Activated T-cell treated with anti-CD3 and anti-CD28 coated beads, Interleukin-2, amount 50 U/mL, for 72 hours (primary cell): ENCODE results near the gene NSUN6. TPM values are rescaled to one million over a fixed set of nuclear protein-coding genes. Genes with fewer than 3 reads are reported as not detected.
A peak's percentile ranks its signal among the peaks of the same experiment; 100 is the strongest.
"Not testable (repeated sequence)": the region's sequence is repeated elsewhere in the genome, so short reads cannot be mapped to it uniquely, and the experiment has no call there.

Experiments
- ATAC-seq, 2 donors: fragments of 150-1000 bp; cut with Tn5 transposase; replicated peaks in 1 of 2; 2 replicates each; pipeline ENCODE4 v1.10.0; 2021; ENCODE audit warnings: moderate library complexity in 2 of 2, mild to moderate bottlenecking in 1 of 2
- DNase-seq, 2 donors: peaks; one replicate each; pipeline ENCODE4 v3.0.0; 2021 to 2022; ENCODE audit warnings: mixed read lengths in 1 of 2
- H3K27ac Mint-ChIP-seq: one replicate; pipeline ENCODE4 v1.8.0; 2022; ENCODE audit warnings: mild to moderate bottlenecking, moderate library complexity, mixed read lengths
- H3K27me3 Mint-ChIP-seq: one replicate; pipeline ENCODE4 v1.8.0; 2022; ENCODE audit warnings: low read depth, mixed read lengths
- H3K36me3 Mint-ChIP-seq, 2 donors: one replicate each; pipeline ENCODE4 v1.8.0; 2022; ENCODE audit warnings: mixed read lengths in 2 of 2, mild to moderate bottlenecking in 1 of 2; ENCODE audit not compliant: insufficient read depth in 2 of 2
- H3K4me1 Mint-ChIP-seq: one replicate; pipeline ENCODE4 v1.8.0; 2022; ENCODE audit warnings: low read depth, mixed read lengths
- H3K4me3 Mint-ChIP-seq, 2 donors: one replicate each; pipeline ENCODE4 v1.8.0; 2022; ENCODE audit warnings: mild to moderate bottlenecking in 2 of 2, mixed read lengths in 2 of 2, moderate library complexity in 2 of 2
- H3K9me3 Mint-ChIP-seq, 2 donors: one replicate each; pipeline ENCODE4 v1.8.0; 2022; ENCODE audit warnings: mixed read lengths in 2 of 2
- total RNA-seq, 2 donors: library from RNA; stranded (reverse); gene quantifications; one replicate each; pipeline ENCODE4 v1.2.3, GENCODE V29; 2022

The NSUN6 gene
- total RNA-seq, 2 donors from 2014 or later, result 22.4 to 23.8 TPM

DNA sequence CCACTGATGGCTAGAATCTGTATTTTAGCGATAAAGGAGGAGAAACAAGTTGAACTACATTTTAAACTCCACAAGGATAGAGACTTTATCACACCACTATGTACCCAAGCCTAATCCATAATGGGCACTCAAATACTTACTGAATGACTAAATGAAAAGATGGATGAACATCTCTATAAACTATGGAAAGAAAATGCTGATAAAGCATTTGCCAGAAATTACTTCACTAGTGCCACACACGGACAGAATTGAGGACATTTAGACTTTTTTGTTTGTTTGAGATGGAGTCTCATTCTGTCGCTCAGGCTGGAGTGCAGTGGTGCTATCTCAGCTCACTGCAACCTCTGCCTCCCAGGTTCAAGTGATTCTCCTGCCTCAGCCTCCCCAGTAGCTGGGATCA is 1.7 kb upstream of the NSUN6 start:
- peaks cover 0 to 3% of the 10 kb centered on the region in 2 donors for H3K36me3 Mint-ChIP-seq
- no peaks in the 10 kb centered on the region for H3K27me3 Mint-ChIP-seq
- H3K4me1 Mint-ChIP-seq, result peaks cover 38% of the 10 kb centered on the region
- ATAC-seq (no peak), DNase-seq (no peak)
- no peaks in the 10 kb centered on the region for H3K9me3 Mint-ChIP-seq
- no peak overlapping the region for H3K27ac Mint-ChIP-seq
- no peak overlapping the region for H3K4me3 Mint-ChIP-seq

DNA sequence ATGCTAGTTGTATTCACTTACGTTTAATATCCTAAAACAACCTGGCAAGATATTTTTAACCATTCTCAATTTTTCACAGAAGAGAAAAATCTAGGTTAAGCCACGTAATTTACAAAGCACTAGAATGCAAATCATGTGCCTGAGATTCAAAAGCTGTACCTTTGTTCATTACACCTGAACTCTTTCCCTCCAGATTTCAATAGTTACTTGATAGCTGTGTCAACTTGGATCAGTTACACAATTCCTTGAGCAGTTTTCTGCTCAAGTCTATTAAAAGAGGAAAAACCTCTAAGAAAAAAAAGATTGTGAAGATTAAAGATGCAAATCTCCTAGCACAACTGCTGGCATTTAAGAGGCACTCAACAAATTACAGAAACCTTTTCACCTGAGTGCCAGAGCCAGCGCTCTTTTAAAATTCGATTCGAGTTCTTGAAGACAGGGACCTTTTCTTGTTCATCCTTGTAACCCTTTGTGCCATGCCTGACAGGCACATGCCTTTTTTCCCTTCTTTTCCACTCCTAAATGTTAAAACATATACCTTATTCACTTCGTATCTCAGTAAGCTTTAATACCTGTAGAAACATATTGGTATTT is 886 bp downstream of the NSUN6 start:
- H3K9me3 Mint-ChIP-seq, result no peaks in the 10 kb centered on the region
- peak overlapping the region; percentile 81 to 99 for H3K4me3 Mint-ChIP-seq
- H3K27ac Mint-ChIP-seq, result peak overlapping the region; percentile 98
- DNase-seq (no peak), ATAC-seq (no peak)
- H3K27me3 Mint-ChIP-seq, result no peaks in the 10 kb centered on the region
- peaks cover 40% of the 10 kb centered on the region for H3K4me1 Mint-ChIP-seq
- H3K36me3 Mint-ChIP-seq, result peaks cover 0 to 3% of the 10 kb centered on the region in 2 donors

DNA sequence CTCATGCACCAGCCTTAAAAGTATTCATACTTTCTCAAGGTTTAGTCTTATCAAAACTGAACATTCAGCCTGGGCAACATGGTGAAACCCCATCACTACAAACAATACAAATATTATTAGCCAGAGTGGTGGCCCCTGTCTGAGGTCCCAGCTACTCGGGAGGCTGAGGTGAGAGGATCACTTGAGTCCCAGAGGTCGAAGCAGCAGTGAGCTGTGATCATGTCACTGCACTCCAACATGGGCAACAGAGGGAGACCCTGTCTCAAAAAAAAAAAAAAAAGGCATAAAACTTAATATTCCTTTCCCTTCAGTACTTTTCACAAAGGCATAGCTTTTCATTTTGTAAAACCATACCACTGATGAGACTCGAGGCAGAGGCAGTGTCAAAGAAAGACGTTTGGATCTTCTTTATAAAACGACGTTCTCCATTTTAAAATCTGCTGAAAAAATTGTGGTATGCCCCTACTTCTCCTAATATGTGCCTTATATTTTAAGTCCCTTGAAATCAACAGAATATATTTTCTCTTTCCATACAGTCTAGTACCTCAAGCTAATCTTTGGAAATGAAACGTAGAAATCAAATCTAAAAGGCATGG is 1.9 kb downstream of the NSUN6 start:
- H3K9me3 Mint-ChIP-seq, result no peaks in the 10 kb centered on the region
- peaks cover 0 to 3% of the 10 kb centered on the region in 2 donors for H3K36me3 Mint-ChIP-seq
- peak overlapping the region; percentile 98 for H3K27ac Mint-ChIP-seq
- DNase-seq (no peak), ATAC-seq (no peak)
- H3K27me3 Mint-ChIP-seq, result no peaks in the 10 kb centered on the region
- H3K4me1 Mint-ChIP-seq, result peaks cover 40% of the 10 kb centered on the region
- H3K4me3 Mint-ChIP-seq, result peak overlapping the region; percentile 81 to 99

DNA sequence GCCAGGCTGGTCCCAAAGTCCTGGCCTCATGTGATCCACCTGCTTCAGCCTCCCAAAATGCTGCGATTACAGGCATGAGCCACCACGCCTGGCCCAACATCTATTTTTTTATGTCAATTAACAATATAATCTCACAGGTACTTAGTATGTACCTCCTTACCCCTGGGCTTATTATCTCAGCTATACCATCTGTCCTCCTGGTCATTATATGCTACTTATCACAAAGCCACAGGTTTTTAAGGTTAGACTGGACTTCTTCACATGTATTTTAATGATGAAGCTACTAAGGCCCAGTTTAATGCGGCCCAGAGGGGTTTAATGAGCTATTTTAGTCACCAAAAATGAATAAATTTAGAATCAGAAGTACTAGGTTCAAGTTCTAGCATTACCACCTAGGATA is 3.4 kb downstream of the NSUN6 start:
- Mint-ChIP-seq H3K4me3 (peak overlapping the region; percentile 37 to 75), H3K9me3 (no peaks in the 10 kb centered on the region), H3K36me3 (peaks cover 3 to 11% of the 10 kb centered on the region in 2 donors), H3K27ac (peak overlapping the region; percentile 68), H3K27me3 (no peaks in the 10 kb centered on the region), H3K4me1 (peaks cover 51% of the 10 kb centered on the region)
- DNase-seq (no peak), ATAC-seq (no peak)

DNA sequence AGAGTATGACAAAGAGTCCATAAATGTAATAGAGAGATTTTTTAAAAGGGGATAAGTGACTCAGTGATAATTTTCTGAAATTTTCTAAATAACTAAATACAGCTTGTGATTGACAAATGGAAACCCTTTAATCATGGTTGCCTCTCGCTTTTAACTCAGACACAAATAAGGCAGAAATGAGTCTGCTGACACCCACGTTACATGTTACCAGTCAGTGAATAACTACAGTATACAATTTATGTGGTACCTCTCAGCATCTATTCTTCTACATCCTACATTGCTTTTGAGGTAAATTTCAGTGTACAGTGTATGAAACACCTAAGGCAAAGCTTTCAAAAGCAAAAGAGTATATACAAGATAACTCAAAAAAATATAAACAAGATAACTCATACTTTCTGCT is 4.2 kb downstream of the NSUN6 start:
- peak overlapping the region in 1 of 2 donors; percentile 44 for H3K4me3 Mint-ChIP-seq
- no peak for ATAC-seq
- no peak overlapping the region for H3K27ac Mint-ChIP-seq

DNA sequence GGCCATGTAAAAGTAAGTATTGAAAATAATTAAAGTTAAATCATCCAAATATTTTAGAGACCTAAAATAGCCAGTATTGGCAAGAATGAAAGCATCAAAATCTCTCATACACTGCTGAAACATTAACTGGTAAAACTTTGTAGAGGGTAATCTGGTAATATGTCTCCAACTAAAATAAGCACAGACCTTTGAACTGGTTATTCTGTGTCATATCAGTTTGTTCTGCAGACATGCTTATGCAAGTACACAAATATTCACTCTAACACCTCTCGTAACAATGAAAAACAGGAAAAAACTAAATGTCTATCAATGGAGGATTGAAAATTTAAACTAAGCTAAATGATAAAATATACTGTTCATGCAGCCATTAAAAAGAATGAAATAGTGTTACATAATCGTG is 11.7 kb downstream of the NSUN6 start:
- not testable (repeated sequence) for DNase-seq, H3K9me3 Mint-ChIP-seq
- H3K36me3 Mint-ChIP-seq, result peaks cover 1 to 11% of the 10 kb centered on the region in 2 donors

More for the DNA sequence above, 4.2 kb downstream of the NSUN6 start:
- Mint-ChIP-seq H3K4me1 (peaks cover 44% of the 10 kb centered on the region), H3K27me3 (no peaks in the 10 kb centered on the region), H3K36me3 (peaks cover 3 to 11% of the 10 kb centered on the region in 2 donors), H3K9me3 (no peaks in the 10 kb centered on the region)
- no peak for DNase-seq

DNA sequence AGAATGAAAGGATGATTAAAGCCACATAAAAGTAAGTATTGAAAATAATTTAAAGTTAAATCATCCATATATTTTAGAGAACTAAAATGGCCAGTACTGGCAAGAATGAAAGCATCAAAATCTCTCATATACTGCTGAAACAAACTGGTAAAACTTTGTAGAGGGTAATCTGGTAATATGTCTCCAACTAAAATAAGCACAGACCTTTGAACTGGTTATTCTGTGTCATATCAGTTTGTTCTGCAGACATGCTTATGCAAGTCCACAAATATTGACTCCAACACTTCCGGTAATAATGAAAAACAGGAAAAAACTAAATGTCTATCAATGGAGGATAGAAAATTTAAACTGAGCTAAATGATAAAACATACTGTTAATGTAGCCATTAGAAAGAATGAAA is 14.0 kb downstream of the NSUN6 start:
- not testable (repeated sequence) for DNase-seq, ATAC-seq, H3K27me3 Mint-ChIP-seq, H3K9me3 Mint-ChIP-seq, H3K36me3 Mint-ChIP-seq, H3K4me1 Mint-ChIP-seq, H3K4me3 Mint-ChIP-seq, H3K27ac Mint-ChIP-seq

More for the DNA sequence above, 11.7 kb downstream of the NSUN6 start:
- H3K27ac Mint-ChIP-seq, H3K4me3 Mint-ChIP-seq, H3K27me3 Mint-ChIP-seq, ATAC-seq: not testable (repeated sequence)
- H3K4me1 Mint-ChIP-seq, result peaks cover 11% of the 10 kb centered on the region

DNA sequence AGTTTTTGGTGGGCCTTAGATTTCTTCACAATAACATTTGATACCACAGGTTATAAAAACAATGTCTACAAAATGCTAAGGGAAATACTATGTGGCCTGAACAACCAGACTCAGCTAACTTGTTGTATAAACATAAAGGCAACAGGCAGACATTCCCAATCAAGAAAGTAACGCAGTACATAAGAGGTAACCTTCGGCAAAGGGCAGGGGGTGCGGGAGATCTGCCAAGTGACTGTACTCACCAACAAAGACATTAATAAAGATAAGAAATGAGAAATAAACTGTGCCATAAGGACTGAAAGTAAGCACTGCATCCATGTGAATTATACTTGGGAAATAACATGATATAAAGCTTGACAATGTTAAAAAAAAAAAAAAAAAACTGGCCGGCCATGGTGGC is 15.4 kb downstream of the NSUN6 start:
- Mint-ChIP-seq H3K36me3 (peaks cover 3 to 8% of the 10 kb centered on the region in 2 donors), H3K27ac (no peak overlapping the region), H3K4me3 (no peak overlapping the region), H3K27me3 (no peaks in the 10 kb centered on the region), H3K9me3 (no peaks in the 10 kb centered on the region), H3K4me1 (no peaks in the 10 kb centered on the region)
- no peak for DNase-seq
- ATAC-seq, result no peak

DNA sequence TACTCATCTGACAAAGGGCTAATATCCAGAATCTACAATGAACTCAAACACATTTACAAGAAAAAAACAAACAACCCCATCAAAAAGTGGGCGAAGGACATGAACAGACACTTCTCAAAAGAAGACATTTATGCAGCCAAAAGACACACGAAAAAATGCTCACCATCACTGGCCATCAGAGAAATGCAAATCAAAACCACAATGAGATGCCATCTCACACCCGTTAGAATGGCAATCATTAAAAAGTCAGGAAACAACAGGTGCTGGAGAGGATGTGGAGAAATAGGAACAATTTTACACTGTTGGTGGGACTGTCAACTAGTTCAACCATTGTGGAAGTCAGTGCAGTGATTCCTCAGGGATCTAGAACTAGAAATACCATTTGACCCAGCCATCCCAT is 18.9 kb downstream of the NSUN6 start:
- H3K36me3 Mint-ChIP-seq, result peaks cover 5 to 14% of the 10 kb centered on the region in 2 donors
- H3K27me3 Mint-ChIP-seq, H3K4me1 Mint-ChIP-seq, H3K4me3 Mint-ChIP-seq, H3K9me3 Mint-ChIP-seq, ATAC-seq, H3K27ac Mint-ChIP-seq, DNase-seq: not testable (repeated sequence)

DNA sequence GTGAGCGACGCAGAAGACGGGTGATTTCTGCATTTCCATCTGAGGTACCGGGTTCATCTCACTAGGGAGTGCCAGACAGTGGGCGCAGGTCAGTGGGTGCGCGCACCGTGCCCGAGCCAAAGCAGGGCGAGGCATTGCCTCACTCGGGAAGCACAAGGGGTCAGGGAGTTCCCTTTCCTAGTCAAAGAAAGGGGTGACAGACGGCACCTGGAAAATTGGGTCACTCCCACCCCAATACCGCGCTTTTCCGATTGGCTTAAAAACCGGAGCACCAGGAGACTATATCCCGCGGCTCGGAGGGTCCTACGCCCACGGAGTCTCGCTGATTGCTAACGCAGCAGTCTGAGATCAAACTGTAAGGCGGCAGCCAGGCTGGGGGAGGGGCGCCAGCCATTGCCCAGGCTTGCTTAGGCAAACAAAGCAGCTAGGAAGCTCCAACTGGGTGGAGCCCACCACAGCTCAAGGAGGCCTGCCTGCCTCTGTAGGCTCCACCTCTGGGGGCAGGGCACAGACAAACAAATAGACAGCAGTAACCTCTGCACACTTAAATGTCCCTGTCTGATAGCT is 23.9 kb downstream of the NSUN6 start:
- ATAC-seq, H3K9me3 Mint-ChIP-seq, H3K27me3 Mint-ChIP-seq: not testable (repeated sequence)
- peak; percentile 65 to 77 for DNase-seq
- peak overlapping the region; percentile 86 for H3K27ac Mint-ChIP-seq
- peaks cover 4 to 15% of the 10 kb centered on the region in 2 donors for H3K36me3 Mint-ChIP-seq
- H3K4me1 Mint-ChIP-seq, result peaks cover 18% of the 10 kb centered on the region
- H3K4me3 Mint-ChIP-seq, result peak overlapping the region; percentile 83 to 85

DNA sequence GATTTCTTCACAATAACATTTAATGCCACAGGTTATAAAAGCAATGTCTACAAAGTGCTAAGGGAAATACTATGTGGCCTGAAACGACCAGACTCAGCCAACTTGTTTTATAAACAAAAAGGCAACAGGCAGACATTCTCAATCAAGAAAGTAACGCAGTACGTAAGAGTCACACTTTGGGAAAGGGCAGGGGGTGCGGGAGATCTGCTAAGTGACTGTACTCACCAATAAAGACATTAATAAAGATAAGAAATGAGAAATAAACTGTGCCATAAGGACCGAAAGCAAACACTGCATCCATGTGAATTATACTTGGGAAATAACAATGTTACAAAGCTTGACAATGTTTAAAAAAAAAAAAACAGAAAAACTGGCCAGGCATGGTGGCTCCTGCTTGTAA is 25.5 kb downstream of the NSUN6 start:
- Mint-ChIP-seq H3K4me1 (peaks cover 18% of the 10 kb centered on the region), H3K36me3 (peaks cover 5 to 17% of the 10 kb centered on the region in 2 donors), H3K9me3 (no peaks in the 10 kb centered on the region), H3K27me3 (no peaks in the 10 kb centered on the region), H3K27ac (no peak overlapping the region), H3K4me3 (no peak overlapping the region)
- ATAC-seq (no peak), DNase-seq (no peak)

DNA sequence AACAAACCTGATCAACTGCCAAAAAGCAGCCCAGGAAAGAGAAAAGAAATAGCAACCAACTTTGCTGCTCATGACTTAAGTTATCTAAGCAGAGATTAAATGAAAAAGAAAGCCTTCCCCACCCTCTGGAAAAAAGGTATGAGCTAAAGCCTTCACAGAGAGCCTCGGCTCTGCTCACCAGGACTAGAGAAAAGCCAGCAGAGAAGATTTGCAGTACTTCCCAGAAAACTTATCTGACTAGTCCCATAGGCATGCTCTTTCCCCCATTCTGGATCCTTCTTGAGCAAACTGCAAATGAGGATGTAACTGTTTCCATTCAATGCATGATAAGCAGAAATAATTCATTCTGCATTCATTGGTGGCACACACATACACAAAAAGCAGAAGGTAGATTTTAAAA is 27.7 kb downstream of the NSUN6 start:
- peaks cover 7 to 23% of the 10 kb centered on the region in 2 donors for H3K36me3 Mint-ChIP-seq
- DNase-seq, H3K9me3 Mint-ChIP-seq, ATAC-seq, H3K27me3 Mint-ChIP-seq, H3K4me3 Mint-ChIP-seq, H3K27ac Mint-ChIP-seq: not testable (repeated sequence)
- H3K4me1 Mint-ChIP-seq, result peaks cover 26% of the 10 kb centered on the region

DNA sequence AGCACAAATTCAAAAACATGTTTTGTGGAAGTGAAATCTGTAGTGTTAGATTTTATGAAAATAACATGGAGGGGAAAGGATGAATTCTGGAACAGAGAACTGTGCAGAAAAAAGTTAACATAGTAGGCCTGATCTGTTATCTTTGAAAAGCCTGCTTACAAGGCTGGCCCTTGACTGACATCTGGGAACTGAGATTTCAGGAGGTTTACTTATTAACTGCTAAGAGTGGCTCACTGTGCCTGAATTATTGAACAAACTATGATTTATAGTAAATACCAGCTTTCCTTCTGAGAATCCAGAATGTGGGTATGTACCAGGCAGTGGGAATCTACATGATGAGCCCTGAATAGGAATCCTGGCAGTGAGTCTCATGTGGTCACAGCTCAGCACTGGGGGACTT is 30.5 kb downstream of the NSUN6 start:
- no peak for DNase-seq
- Mint-ChIP-seq H3K4me3 (no peak overlapping the region), H3K4me1 (peaks cover 19% of the 10 kb centered on the region), H3K27me3 (no peaks in the 10 kb centered on the region), H3K27ac (peak overlapping the region; percentile 80), H3K36me3 (peaks cover 5 to 21% of the 10 kb centered on the region in 2 donors), H3K9me3 (no peaks in the 10 kb centered on the region)
- no peak for ATAC-seq
